GM21528 (cell line): ENCODE results near the gene GRIK4.

ENCODE experiments used
- ATAC-seq: cut with Tn5 transposase; IDR thresholded peaks from one replicate; pipeline ENCODE4 v1.9.1; 2021; ENCODE audit warnings: mild to moderate bottlenecking, moderate library complexity; ENCODE audit not compliant: unreplicated experiment, low FRiP score

Gene GRIK4

DNA sequence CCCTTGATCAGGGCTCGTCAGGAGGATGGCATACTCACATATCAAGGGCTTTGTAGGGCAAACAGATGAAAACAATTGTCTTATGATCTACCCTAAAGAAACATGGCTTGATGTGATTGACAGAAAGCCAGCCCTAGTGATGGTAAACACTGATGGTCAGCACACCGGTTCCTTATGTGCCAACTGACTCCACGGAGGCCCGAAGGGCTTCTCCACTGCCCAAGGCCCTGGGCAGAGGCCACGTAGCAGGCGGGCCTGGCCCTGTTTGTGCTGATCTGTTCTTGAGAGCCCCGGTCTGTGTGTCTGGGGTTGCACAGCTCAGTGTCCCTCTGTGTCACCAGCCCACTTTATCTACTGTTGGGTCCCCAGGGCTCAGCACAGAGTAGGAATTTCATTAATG, 115.2 kb downstream of the GRIK4 start:
- ATAC-seq: no peak

DNA sequence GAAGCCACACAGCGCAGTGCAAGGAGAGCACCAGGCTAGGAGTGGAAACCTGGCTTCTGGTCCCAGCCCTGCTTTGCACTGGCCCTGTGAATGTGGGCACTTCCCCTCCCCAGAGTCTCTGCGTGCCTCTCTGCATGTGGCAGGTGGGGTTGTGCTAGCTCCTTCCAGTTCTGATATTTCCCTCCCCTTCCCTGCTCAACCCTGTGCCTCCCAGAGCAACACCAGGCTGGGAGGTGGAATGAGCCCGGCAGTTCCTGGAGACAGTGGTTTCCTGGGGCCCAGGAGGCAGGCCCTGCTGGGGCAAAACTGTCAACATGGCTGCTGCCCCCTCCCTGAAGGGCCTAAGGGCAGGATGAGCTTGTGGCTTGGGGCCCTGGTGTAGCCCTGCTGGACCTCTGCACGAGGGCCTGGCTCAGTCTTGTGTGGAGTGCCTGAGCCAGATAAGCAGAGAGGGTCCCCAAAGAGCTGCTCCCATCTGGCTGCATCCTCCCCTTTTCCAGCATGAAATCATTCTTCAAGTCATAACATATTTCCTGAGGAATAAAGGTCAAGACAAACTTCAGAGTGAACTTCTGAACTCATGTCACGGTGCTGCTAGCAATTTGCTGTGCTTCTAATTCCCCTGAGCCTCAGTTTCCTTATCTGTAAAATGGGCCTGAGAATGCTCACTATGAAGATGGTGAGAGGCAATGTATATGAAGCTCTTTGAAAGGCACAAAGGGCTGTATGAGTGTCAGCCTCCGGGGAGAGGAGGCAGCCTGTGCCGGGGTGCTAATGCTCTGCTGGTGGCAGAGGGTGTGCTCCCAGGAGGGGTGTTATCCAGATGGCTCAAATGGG, 116.0 kb downstream of the GRIK4 start:
- ATAC-seq: no peak

DNA sequence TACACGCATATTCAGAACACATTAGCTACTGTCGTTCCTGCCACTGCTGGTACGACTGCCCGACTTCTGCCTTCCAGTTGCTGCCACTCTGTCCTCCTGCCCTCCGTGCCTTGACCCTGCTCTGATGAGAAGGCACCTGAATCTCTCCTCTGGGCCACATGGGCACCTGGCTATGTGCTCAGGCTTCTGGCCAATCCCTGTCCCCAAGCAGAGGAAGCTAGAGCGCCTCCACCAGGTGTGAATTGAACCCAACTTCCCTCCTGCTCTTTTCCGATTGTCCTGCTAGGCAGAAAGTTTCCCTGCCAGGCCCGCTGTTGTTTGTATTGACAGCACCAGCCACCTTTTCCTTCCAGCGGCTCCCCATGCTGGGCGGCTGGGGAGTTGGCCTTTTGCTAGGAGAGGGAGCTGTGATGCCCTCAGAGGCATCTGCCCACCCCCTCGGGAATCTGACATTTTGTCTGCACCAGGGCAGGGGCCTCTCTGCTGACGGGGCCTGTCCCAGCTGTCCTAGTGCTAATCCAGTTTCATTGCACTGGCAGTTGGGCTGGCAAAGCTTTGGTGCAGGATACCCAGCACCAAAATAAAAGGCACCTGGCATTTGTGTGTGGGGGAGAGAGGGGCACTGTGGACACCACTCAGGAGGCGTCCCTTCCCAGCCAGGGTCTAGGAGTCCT, 118.0 kb downstream of the GRIK4 start:
- no peak for ATAC-seq

DNA sequence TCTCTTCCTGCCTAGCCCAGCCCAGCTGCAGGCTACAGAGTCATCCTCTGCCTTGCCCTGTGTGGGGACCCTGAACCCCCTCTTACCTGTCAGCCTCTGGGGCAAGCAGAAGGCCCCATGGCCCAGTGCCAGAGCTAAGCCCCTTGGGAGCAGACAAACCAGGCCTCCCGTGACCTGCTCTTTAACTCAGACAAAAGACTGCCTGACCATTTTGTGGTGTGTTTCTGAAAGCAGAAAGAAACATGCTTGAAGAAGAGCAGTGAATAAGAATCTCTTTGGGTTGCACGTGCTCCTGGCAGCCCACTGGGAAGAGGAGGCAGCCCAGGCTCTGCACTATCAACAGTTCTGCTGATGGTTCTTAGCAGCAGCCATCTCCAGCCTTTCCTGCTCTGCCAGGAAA, 118.6 kb downstream of the GRIK4 start:
- no peak for ATAC-seq

DNA sequence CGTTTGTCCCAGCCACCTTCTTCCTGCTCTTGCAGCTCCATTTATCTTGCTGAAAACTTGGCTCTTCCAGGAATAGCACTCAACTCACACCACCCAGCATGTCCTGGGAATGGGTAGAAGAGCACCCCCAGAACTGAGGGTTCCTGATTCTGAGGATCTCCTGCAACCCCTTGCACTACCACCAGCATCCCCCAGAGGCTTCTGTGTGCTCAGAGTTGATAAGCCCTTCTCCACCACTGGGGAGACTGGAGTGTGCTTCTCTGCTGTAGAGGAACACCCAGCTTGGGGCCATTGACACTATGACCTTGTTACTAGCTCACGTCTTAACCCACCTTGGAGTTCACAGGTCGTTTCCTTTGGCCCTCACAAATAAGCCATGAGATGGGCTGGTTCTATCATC, 121.0 kb downstream of the GRIK4 start:
- no peak for ATAC-seq

DNA sequence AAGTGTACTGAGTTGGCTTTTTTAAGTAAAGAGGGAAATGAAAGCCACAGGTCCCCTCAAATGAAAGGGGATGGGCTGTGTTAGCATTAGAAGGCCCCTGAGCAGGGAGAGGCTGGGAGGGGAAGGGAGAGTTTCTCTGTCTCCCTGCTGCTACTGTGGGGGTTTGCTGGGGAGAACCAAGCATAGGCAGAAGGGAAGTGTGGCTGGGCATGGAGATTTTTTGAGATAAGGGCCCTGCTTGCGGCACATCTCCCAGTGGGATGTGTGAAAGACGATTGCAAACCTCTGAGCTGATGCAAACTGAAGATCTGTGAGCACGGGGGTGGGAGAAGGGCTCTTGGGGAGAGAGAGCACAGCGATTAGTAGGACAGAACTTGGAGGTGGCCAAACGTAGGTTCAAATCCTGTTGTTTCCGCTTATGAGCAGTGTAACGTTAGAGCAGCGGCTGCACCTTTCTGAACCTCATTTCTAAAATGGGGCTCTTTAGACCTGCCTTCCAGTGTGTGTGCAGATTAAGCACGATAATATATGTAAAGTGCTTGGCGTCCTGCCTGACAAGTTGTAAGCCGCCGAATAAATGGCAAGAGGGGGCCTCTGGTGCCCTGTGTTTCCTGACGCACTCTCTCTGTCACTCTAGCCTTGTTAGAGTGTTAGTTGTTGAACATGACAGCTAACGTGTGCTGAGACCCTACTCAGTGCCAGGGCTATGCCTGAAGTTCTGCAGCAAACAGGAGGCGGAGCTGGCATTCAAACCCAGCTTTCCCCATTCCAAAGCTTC, 122.3 kb downstream of the GRIK4 start:
- no peak for ATAC-seq

DNA sequence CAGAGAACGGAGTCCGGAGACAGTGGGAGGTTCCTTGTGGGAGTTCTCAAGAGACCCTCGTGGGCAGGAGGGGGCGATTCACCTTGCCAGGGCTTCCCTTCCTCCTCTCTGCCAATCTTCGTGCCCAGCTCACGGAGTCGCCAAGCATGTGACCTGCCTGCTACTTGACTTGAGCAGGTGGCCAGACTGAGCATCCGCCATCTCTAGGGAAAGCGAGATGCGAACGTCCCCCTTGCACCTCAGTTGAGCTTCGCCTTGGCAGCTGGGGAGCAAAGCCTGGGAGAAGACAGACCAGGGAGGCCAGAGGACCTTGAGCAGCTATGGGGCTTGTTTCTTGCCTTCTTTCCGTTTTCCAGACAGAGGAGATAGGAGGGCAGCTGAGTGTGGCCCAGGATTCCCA, 123.2 kb downstream of the GRIK4 start:
- no peak for ATAC-seq

DNA sequence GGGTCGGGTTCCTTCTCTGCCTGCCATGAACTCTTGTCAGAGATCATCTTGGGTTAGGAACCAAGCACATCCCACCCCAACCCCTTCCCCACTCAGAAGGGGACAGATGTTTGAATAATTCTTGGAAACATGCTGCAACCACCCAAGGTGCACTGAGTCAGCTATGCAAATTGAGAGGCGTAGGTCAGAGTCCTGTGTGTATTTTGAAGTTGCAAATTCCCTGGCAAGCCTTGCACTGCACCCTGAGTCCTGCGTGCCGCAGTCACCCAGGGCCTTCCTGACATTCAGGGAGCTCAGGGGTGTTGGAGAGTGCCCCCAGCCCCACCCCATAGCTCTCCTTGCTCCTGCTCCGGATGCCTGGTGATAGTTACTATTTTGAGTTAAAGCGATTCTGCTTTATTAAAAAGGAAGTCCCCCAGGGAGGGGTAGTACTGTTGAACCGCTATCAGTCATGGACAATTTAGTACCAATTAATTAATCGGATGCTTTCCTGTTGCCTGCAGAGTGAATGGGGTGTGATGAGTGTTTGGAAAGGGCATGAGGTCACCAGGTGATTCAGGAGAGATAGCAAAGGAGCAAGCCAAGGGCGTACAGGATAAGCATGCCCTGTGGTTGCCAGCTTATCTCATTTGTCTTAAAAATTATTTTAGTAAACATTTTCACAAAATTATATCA, 123.7 kb downstream of the GRIK4 start:
- no peak for ATAC-seq

DNA sequence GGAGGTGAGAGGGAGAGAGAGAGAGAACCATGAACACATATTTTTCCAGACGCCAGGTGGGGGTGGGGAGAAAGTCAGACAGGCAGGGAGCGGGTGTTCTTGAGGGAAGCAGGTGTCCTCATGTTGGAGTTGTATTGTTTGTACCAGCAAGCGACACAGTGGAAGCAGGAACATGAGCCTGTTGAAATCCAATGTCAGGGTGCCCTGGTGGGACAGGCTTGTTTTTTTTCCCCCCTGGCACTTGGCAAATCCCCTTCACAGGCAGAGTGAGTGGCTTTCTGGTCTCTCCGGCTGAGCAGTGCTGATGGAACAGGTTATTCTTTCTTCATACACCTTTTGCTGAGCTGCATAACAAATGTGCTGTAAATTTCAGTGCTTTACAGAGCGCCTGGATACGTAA, 125.6 kb downstream of the GRIK4 start:
- no peak for ATAC-seq

DNA sequence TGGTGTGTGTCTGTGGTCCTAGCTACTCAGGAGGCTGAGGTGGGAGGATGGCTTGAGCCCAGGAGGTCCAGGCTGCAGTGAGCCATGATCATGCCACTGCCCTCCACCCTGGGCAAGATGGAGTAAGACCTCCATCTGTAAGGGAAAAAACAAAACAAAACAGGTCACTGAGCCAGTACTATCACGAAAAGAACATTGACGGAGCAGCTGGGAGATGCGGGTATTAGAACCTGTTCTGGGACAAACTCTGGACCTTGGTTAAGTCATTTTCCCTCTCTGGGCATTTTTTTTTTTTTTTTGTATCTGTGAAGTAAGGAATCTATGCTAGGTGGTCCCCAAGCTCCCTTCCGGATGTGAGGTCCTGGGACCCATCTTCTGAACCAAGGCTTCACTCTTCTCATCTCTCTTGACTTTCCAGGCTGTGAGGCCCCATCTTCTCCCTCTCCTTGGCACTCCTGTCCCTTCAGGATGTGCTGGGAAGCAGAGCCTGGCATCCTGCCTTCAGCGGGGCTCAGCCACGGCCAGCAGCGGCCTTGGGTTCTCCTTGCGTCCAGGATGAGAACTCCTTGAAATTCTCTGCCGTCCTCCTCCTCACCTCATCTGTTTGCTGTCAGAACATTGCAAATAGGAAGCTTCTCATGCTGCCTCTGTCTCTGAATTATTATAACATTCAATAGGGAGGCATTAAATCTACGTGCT, 130.8 kb downstream of the GRIK4 start:
- ATAC-seq: no peak

DNA sequence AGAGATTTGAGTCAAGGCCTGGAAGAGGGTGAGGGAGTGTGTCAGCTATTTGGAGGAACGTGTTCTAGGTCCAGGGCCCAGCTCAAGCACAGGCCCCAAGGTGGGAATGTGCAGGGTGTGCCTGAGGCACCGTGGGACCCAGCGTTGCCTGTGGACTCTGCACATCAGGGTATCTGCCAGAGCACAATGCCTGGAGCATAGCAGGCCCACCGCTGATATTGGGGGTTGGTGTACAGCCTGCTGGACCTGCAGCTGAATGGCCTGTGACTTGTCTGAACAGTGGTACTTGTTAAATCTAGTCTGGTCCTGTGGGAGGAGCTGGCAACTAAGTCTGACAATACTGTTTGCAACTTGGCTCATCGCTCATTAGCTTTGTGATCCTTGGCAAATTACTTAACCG, 131.7 kb downstream of the GRIK4 start:
- ATAC-seq: no peak

DNA sequence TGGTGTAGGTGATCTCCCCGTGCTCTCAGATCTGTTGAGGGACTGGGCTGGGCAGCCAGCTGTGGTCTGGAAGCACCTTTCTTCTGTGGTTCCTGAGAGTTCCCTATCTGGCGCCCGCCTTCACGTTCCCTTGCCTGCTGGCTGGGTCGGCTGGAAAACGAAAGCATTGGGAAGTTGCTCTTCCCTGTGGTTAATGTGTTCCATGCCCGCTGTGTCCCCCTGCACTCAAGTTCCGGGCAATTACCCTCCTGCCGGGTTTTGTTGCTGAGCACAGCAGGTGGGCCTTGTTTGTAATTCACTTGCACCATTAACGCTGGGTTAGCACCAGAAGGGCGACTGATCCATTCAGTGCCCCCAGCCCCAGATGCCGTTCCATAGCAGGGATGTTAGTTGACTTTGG, 134.1 kb downstream of the GRIK4 start:
- no peak for ATAC-seq

DNA sequence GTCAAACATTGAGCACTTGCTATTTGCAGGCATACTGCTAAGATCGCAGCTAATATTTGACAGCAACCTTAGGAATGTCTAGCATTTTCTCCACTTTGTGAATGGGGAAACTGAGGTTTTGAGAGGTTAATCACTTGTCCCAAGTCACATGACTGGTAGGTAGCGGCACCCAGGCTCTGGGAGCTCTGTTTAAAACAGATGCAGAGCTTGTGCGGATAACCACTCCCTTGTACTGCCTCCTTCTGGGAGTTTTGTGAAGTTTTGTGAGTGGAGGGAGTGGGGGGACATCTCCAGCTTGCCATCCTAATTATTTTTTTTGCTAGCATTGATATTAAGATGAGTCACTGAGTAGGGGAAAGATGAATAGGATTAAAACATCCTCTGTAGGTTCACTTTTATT, 134.7 kb downstream of the GRIK4 start:
- ATAC-seq: no peak

DNA sequence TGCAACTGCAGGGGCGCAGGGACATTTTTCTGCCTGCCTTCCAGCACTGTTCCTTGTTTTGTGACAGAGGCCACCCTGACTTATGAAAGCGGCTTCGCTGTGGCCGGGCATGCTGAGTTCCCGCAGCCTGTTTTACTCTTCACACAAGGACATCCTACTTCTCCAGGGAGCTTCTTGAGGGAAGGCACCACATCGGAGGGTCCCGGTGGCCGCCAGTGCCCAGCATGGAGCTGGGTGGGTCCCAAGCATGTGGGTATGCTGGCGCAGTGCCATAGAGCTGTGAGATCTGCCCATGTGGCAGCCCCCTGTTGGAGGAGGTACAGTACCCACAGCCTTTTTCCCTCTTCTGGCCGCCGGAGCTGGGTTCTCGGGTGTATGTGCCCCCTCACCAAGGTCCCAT, 136.1 kb downstream of the GRIK4 start:
- no peak for ATAC-seq

DNA sequence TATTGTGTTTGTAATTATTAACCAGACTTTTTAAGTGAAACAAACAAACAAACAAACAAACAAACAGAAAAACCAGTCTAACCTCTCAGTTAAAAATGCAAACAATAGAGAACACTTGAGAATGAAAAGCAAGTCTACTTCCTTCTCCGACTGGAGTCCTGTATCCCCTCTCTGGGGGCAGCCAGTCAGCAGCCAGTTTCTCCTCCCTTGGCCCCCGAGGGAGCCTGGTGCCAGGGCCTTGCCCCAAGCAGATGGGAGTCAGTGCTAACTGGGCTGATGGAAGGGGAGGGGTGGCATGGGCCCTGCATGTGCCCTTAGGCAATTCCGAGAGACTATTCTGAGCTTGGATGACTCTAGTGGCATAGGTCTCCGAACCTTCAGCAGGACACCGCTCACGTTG, 137.2 kb downstream of the GRIK4 start:
- no peak for ATAC-seq

DNA sequence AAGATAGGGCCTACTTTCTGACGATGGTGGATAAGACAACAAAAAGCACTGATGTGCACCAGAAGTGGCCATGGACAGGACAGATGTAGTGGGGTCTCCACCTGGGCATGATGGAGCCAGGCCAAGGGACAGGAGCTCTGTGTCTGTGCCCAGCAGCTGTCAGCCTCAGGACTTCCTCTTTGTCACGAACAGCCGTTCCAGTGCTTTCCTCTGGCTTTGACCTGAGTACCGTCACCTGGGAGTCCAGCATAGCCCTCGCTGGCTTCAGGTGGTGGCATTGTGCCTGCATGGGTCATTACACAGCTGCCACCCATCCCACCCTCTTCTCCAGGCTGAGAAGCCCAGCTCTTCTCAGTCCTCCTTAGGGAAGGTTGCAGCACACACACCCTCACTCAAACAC, 137.8 kb downstream of the GRIK4 start:
- no peak for ATAC-seq

DNA sequence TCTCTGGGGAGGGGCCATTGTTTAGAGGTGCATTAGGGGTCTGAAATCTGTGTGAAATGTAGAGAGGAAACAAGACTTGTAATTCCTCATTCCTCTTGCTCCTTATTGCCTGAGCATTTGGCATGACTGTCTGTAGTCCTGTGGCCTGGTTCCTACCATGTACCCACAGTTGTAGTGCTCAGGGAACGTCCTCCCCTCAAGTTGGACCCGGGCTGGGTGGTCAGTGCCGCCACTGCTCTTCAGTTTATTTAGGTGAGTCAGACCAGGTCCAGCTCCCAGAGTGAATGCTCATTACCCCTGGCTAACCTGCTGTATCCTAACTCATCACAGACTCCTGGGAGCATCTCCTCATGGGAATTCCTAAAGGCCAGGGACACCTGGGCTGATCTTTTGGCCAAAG, 139.8 kb downstream of the GRIK4 start:
- no peak for ATAC-seq

DNA sequence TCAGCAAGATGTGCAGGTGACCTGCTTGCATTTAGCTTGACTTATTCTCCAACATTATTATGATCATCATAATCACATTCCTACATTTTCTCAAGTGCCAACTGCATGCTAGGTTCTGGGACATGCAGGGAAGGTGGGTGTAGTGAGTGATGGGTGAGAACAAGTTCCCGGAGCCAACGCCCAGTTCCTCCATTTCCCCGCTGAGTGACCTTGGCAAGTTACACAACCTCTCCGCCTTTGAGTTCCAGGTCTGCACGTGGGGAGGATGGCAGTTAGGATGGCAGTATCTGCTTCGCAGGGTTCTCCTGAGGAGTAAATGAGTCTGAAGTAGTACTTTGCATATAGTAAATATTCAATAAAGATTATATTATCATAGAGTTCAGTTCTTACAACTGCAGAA, 140.3 kb downstream of the GRIK4 start:
- ATAC-seq: no peak

DNA sequence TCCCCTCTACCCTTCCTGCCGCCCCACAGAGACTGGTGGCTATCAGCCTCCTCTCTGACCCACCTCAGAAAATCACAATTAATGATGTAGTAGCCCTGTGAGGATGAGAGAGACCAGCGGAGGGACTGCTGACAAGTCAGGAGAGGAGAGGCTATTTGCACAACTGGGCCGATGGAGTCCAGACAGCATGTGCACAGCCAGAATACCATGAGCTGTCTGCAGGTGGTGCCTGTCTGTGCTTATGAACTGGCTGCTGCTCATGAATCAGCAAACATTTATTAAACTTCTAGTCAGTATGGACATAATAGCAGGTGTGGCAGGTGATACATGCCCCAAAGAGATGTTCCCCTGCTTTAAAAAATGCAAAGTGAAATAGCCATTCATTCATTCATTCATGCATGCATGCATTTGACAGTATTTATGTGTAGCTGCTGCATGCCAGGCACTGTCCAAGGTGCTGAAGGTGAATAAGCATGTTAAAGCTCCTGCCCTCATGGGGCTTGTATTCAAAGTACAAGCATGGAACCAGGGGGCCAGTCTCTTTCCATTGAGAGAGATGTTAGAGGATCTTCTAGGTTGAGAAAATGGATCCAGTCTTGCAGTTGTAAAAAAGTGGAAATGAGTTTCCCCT, 141.3 kb downstream of the GRIK4 start:
- no peak for ATAC-seq

DNA sequence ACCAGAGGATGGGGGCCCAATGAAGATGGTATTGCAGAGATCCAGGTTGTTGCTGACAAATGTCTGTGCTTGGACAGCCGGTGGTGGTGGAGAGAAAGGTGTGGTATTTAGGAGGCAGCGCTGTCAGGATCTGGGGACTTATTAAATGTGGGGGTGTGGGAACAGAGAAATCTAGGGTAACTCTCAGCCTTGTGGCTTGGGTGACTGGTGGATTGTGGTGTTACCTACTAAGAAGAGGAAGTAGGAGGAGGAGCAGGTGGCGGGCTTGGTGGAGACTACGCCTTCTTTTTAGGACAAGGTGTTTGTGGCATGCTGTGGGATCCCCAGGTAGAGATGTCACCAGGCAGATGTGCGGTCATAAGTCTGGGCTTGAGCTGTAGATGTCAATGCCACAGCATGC, 144.0 kb downstream of the GRIK4 start:
- ATAC-seq: no peak
